GM19463 (cell line): ENCODE measurements around the gene TMEFF2.
"Not testable (repeated sequence)": the region's sequence is repeated elsewhere in the genome, so short reads cannot be mapped to it uniquely, and the experiment has no call there.

Experiments
- ATAC-seq: cut with Tn5 transposase; IDR thresholded peaks from one replicate; pipeline ENCODE4 v1.9.1; 2021; ENCODE audit warnings: mild to moderate bottlenecking, moderate library complexity; ENCODE audit not compliant: unreplicated experiment

The TMEFF2 gene

GRCh38 chr2:192132604-192133003, 62.1 kb downstream of the TMEFF2 start:
- not testable (repeated sequence) for ATAC-seq

- ATAC-seq: not testable (repeated sequence)
These were observed 64.4 kb downstream of the TMEFF2 start for GRCh38 chr2:192130312-192130711.

DNA sequence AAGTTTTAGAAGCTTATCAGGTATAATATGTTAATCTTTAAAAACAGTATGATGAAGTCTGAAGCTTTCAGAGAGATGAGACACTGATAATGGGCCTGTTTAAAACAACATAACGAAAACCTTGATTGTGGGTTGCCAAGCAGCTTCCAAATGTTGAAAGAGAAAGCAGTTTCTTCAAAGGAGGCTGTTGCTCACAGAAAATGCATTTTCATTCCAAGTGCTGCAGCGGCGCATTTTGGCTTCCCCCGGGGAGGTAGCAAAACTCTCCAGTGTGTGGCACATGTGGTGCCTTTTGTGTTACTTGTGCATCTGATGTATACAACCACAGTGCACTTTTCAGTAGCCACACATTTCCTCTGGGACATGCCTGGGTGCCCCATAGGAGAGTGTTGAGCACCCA, 66.1 kb downstream of the TMEFF2 start:
- no peak for ATAC-seq

GRCh38 chr2:192127434-192127833, 67.3 kb downstream of the TMEFF2 start:
- no peak for ATAC-seq

- ATAC-seq: no peak
These were observed 67.8 kb downstream of the TMEFF2 start for GRCh38 chr2:192126912-192127311.

DNA sequence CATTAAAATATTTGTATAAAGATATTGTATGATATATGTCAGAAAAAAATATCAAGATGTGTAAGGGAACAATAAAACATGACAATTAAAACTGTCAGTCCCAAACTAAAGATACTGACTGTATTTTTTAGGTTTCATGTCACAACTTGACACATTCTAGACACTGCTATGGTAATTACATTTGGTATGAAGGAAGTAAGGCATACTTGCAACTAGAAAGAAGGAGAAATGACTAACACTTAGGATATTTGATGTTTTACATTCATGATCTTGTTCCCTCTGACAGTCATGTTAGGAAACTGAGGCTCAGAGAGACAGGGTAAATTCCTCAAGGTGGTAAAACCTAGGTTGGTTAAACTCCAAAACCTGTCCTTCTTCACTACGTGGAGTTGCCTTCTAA, 68.3 kb downstream of the TMEFF2 start:
- ATAC-seq: no peak

GRCh38 chr2:192124571-192124970, 70.2 kb downstream of the TMEFF2 start:
- no peak for ATAC-seq

- ATAC-seq: no peak
These were observed 70.9 kb downstream of the TMEFF2 start for GRCh38 chr2:192123847-192124246.

DNA sequence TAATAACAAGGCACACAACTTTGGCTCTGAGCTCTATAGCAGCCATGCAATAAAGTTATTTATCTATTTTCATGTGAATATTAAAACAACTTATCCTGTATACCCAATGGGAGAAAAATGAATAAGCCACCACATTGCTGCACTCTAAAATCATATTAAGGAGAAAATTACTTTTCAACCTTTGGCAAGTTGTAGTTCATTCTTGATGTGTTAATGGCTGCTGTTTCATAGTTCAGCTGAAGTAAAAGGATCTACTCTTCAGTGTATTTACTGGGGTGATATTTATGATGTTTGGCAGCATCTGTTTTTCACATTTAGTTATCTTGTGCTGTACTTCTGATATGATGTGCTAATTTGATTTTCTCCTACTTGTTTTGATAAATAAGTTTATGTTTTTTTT, 71.8 kb downstream of the TMEFF2 start:
- ATAC-seq: no peak

GRCh38 chr2:192122141-192122540, 72.6 kb downstream of the TMEFF2 start:
- no peak for ATAC-seq

DNA sequence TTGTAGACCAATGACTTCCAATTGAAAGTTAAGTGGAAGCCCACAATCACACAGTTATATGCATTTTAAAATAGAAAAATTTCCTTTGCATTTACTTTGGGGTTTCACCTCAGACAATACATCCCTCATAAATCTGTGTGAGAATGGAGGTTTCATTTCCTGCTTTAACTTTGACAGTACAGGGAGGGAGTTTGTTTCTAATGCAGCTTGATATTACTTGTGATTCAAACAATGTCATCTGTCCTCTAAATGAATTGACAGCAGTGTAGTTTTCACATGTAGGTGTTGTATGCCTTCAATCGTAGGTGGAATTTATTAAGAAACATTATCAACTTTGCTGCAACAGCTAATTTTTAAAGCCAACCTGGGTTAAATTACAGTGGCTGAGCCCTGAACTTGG, 75.2 kb downstream of the TMEFF2 start:
- no peak for ATAC-seq

DNA sequence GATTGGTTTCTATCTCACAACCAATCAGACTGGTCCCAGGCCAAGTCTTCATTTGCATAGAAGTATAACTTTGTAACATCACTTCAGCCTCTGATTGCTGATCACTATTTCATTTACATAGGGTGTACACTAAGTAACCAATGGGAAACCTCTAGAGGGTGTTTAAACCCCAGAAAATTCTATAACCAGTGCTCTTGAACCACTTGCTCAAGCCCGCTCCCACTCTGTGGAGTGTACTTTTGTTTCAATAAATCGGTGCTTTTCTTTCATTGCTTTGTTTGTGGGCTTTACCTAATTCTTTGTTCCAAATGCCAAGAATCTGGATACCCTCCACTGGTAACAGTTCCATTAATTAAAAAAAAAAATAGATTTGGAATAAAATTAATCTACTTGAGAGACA, 77.0 kb downstream of the TMEFF2 start:
- ATAC-seq: no peak

DNA sequence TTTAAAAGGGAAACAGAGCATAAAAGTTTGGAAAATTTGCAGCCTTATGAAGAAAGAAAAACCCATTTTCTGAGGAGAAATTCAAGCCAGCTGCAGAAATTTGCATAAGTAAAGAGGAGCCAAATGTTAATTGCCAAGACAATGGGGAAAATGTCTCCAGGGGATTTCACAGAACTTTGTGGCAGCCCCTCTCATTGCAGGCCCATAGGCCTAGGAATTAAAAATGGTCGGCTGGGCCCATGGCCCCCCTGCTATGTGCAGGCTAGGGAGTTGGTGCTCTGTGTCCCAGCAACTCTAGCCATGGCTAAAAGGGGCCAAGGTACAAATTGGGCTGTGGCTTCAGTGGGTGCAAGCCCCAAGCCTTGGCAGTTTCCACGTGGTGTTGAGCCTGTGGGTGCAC, 83.2 kb downstream of the TMEFF2 start:
- not testable (repeated sequence) for ATAC-seq

DNA sequence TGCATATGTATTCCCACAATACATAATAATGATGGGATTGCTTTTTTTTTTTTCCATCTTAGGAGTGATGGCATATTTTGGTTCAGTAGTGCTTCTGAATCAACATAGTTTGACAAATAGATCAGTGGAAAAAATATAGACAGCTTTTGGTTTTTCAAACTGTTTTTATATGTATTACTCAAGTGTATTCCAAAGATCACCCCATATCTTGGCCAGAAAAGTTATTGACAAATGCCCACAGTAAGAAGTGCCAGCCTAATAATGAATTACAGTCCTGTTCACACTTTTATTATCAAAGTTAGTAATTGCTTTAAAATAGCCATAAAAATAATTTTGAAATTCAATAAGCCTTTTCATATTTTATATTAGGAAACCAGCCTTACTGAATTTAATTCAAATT, 95.0 kb downstream of the TMEFF2 start:
- no peak for ATAC-seq

DNA sequence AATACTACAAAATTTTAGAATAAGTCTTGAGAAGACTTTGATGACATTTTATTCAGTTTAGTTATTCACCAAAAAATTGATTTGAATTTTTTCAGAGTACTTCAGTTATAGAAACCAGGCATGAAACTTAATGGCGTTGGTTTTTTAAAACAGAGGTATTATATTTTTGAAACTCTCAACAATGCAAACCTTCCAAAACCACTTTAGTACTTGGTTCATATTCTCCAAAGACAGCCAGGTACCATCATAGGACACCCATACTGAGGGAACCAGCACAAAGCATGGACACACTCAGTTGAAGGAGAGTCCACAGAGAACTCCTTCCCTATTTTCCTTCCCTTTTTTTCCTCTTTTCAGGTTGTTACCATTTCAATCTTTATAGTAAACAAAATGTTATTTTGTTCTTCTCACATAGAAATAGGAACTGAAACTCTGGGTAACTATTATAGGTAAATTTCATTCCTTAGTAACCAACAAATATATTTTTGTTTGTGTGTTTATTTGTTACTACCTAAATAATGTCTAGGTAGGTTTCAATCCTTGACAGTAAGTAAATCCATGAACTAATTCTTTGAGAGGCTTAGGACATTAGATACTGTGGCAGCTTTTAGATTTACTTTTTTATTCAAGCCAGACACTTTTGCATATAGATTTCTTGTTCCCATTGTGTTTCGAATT, 95.8 kb downstream of the TMEFF2 start:
- no peak for ATAC-seq

GRCh38 chr2:192091476-192091875, 103.3 kb downstream of the TMEFF2 start:
- no peak for ATAC-seq

- ATAC-seq: no peak
These were observed 103.8 kb downstream of the TMEFF2 start for GRCh38 chr2:192090911-192091310.

- no peak for ATAC-seq
These were observed 107.3 kb downstream of the TMEFF2 start for GRCh38 chr2:192087398-192087958.

DNA sequence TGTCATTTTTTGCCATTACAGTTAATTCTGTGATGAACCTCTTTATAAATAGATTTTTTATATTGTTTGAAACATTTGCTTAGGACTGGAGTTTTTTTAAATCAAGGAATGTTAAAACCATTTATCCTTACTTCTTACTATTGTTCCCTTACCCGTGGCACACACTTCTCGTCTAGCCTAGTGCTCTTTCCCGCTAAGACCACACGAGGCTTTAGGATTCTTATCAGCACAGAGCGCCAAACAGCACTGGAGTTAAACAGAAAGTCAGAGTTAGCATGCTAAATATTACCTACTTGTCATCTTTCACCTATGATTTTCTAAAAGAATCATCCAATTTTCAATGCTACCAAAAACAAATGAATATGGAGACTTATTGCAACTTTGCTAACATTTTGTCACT, 112.6 kb downstream of the TMEFF2 start:
- ATAC-seq: no peak

DNA sequence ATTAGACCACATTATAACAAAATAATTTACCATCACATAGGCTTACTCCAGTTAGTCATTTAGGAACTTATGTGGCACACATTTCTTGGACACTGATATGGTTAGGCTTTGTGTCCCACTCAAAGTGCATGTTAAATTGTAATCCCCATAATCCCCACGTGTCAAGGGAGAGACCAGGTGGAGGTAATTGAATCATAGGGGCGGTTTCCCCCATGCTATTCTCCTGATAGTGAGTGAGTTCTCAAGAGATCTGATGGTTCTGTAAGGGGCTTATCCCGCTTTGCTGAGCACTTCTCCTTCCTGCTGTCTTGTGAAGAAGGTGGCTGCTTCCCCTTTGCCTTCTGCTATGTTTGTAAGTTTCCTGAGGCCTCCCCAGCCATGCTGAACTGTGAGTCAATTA, 114.6 kb downstream of the TMEFF2 start:
- ATAC-seq: not testable (repeated sequence)

GRCh38 chr2:192073878-192074277, 120.9 kb downstream of the TMEFF2 start:
- no peak for ATAC-seq

DNA sequence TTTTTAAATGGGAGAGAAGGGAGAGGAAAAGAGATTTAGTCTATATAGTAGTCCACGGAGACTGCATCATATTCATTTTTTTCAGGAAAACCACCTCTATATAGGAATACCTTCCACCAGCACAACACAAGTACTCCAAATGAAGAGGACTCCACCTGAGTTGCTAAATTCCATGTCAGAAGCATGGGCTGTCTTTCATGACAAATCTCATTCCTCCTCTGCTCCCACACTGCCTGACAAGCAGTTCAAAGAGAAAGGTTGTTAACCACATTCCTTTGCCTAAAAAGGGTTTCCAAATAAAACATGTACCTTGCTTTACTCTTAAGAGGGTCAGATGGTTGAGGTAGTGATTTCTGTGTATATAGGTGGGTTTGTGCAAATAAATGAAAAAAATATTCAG, 122.0 kb downstream of the TMEFF2 start:
- ATAC-seq: no peak

DNA sequence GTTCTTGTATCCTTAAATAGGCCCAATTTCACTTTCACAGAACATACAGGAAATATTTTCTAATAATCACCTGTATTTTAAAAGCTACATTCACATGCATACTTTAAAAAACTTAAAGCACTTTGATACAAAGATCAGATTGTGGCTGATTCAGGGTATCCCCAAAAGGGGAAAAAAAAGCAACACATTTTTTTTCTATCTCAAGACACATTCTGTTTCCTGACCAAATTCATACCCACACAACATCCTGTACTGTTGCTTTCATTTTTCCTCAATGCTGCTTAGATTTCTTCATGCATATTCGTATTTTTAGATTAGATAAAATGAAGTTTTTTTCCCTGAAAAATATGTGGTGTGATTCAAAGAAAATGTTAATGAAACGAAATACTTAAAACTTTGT, 122.5 kb downstream of the TMEFF2 start:
- no peak for ATAC-seq
